H1 (cell line): Measurements from ENCODE around the gene STX8. TPM values are rescaled to one million over a fixed set of nuclear protein-coding genes. Genes with fewer than 3 reads are reported as not detected.

Experiments used
- CTCF ChIA-PET: fragments of 300-600 bp; sonication (Branson Sonifier 250); formaldehyde crosslinking; loops from one replicate; lab custom pipeline; 2021; ENCODE audit not compliant: partially characterized antibody; lab: Charles Lee
- POLR2A ChIA-PET: fragments of 300-600 bp; sonication (Branson Sonifier 250); formaldehyde crosslinking; loops from one replicate; lab custom pipeline; 2021; ENCODE audit warnings: inconsistent platforms; ENCODE audit not compliant: partially characterized antibody; lab: Charles Lee
- DNase-seq, 2 experiments: peaks; one replicate each; pipeline versions ENCODE4 v3.0.0 to v3.0.0-alpha.2; 2010 to 2022; ENCODE audit warnings: low spot score in 2 of 2, low read depth in 1 of 2, mixed read lengths in 1 of 2
- FAIRE-seq: peaks from 2 replicates; lab custom pipeline; 2011; peaks lifted over from hg19 to GRCh38; lab: Jason Lieb, UNC
- H2AFZ ChIP-seq: 2 replicates; pipeline ENCODE4 v1.8.1; 2012; ENCODE audit warnings: low read length, inconsistent platforms
- H2AK5ac ChIP-seq: 2 replicates; pipeline ENCODE4 v1.6.1; 2013; ENCODE audit warnings: low read depth, low read length
- H2BK120ac ChIP-seq: replicated peaks from 2 replicates; pipeline ENCODE3; 2013; ENCODE audit warnings: low read depth, low read length, inconsistent platforms
- H2BK12ac ChIP-seq: 2 replicates; pipeline ENCODE4 v1.6.1; 2013; ENCODE audit warnings: low read depth, low read length
- H2BK15ac ChIP-seq: 2 replicates; pipeline ENCODE4 v1.6.1; 2013; ENCODE audit warnings: low read length
- H2BK20ac ChIP-seq: 2 replicates; pipeline ENCODE4 v1.6.1; 2013; ENCODE audit warnings: low read length
- H2BK5ac ChIP-seq: 2 replicates; pipeline ENCODE4 v1.6.1; 2013; ENCODE audit warnings: low read depth, low read length
- H3K14ac ChIP-seq: 2 replicates; pipeline ENCODE4 v1.6.1; 2013; ENCODE audit warnings: inconsistent platforms; ENCODE audit not compliant: insufficient read length
- H3K18ac ChIP-seq: 2 replicates; pipeline ENCODE4 v1.6.1; 2013; ENCODE audit warnings: low read length; ENCODE audit errors: extremely low read depth
- H3K23ac ChIP-seq: 2 replicates; pipeline ENCODE4 v1.6.1; 2013; ENCODE audit warnings: inconsistent platforms; ENCODE audit not compliant: insufficient read length
- H3K23me2 ChIP-seq: 2 replicates; pipeline ENCODE4 v1.6.1; 2013; ENCODE audit warnings: low read depth, low read length
- H3K27ac ChIP-seq: 2 replicates; pipeline ENCODE4 v1.6.1; 2011; ENCODE audit warnings: low read depth, low read length, inconsistent platforms
- H3K27me3 ChIP-seq, 4 experiments: replicated peaks in 1 of 4; 1 replicate in 1 of 4; 2 replicates in 3 of 4; pipeline versions ENCODE4 v1.6.1 to v1.8.1; 2011 to 2013; ENCODE audit warnings: low read length in 3 of 4, mild to moderate bottlenecking in 3 of 4, inconsistent platforms in 2 of 4, mixed read lengths in 2 of 4, moderate library complexity in 1 of 4; ENCODE audit not compliant: control insufficient read depth in 3 of 4, insufficient read depth in 3 of 4; ENCODE audit errors: extremely low read depth in 1 of 4
- H3K36me3 ChIP-seq, 4 experiments: 2 replicates each; pipeline versions ENCODE4 v1.6.1 to v1.8.1; 2011 to 2013; ENCODE audit warnings: mild to moderate bottlenecking in 4 of 4, low read length in 3 of 4, moderate library complexity in 2 of 4, control low read depth in 1 of 4, inconsistent platforms in 1 of 4; ENCODE audit not compliant: insufficient read depth in 4 of 4, control insufficient read depth in 2 of 4
- H3K4ac ChIP-seq: replicated peaks from 2 replicates; pipeline ENCODE3; 2013; ENCODE audit warnings: low read length, low read depth, mixed read lengths, inconsistent platforms; ENCODE audit not compliant: insufficient read length
- H3K4me1 ChIP-seq, 4 experiments: replicated peaks in 1 of 4; 1 replicate in 1 of 4; 2 replicates in 3 of 4; pipeline versions ENCODE4 v1.6.1 to v1.8.1; 2011 to 2013; ENCODE audit warnings: low read length in 3 of 4, inconsistent platforms in 2 of 4, mixed read lengths in 1 of 4; ENCODE audit not compliant: insufficient read depth in 4 of 4, control insufficient read depth in 3 of 4
- H3K4me2 ChIP-seq, 2 experiments: 2 replicates each; pipeline versions ENCODE4 v1.6.1 to v1.8.1; 2011 to 2013; ENCODE audit warnings: low read depth in 2 of 2, low read length in 2 of 2, control low read depth in 1 of 2, inconsistent platforms in 1 of 2, mild to moderate bottlenecking in 1 of 2; ENCODE audit not compliant: insufficient read depth in 1 of 2
- H3K4me3 ChIP-seq, 4 experiments: fragments of 200-600, 300-600 bp in 1 of 4; sonication (generic), shearing (Covaris generic), sonication (Bioruptor Twin) in 1 of 4; 2 replicates each; pipeline versions ENCODE4 v1.5.1 to v1.8.1; 2011 to 2016; ENCODE audit warnings: low read length in 4 of 4, low read depth in 3 of 4, control low read depth in 2 of 4, inconsistent platforms in 2 of 4, mild to moderate bottlenecking in 2 of 4, mixed read lengths in 1 of 4, moderate library complexity in 1 of 4; ENCODE audit not compliant: insufficient read depth in 2 of 4; ENCODE audit errors: extremely low read depth in 1 of 4
- H3K56ac ChIP-seq: replicated peaks from 2 replicates; pipeline ENCODE3; 2013; ENCODE audit warnings: low read depth, mild to moderate bottlenecking, mixed read lengths, low read length, inconsistent platforms; ENCODE audit not compliant: insufficient read length
- H3K79me1 ChIP-seq: 2 replicates; pipeline ENCODE4 v1.6.1; 2013; ENCODE audit warnings: low read depth, low read length, control low read depth
- H3K79me2 ChIP-seq, 2 experiments: 2 replicates each; pipeline versions ENCODE4 v1.6.1 to v1.8.1; 2012 to 2013; ENCODE audit warnings: low read length in 2 of 2, mild to moderate bottlenecking in 2 of 2, inconsistent platforms in 1 of 2; ENCODE audit not compliant: insufficient read depth in 2 of 2, control insufficient read depth in 1 of 2
- H3K9ac ChIP-seq, 4 experiments: replicated peaks in 1 of 4; 1 replicate in 1 of 4; 2 replicates in 3 of 4; pipeline versions ENCODE4 v1.6.1 to v1.8.1; 2011 to 2013; ENCODE audit warnings: low read depth in 3 of 4, low read length in 3 of 4, control low read depth in 2 of 4, mild to moderate bottlenecking in 2 of 4, moderate library complexity in 2 of 4, inconsistent platforms in 1 of 4; ENCODE audit errors: extremely low read depth in 1 of 4
- H3K9me3 ChIP-seq, 2 experiments: 2 replicates each; pipeline versions ENCODE4 v1.6.1 to v1.8.1; 2012 to 2013; ENCODE audit warnings: mild to moderate bottlenecking in 2 of 2, moderate library complexity in 2 of 2, control low read depth in 1 of 2, inconsistent platforms in 1 of 2, low read depth in 1 of 2, low read length in 1 of 2, mixed read lengths in 1 of 2; ENCODE audit not compliant: insufficient read depth in 2 of 2
- H4K20me1 ChIP-seq, 2 experiments: replicated peaks in 1 of 2; 2 replicates each; pipeline versions ENCODE3 to v1.8.1; 2011 to 2013; ENCODE audit warnings: inconsistent platforms in 2 of 2, low read length in 2 of 2, mild to moderate bottlenecking in 1 of 2; ENCODE audit not compliant: insufficient read depth in 2 of 2, control insufficient read depth in 1 of 2
- H4K5ac ChIP-seq: 2 replicates; pipeline ENCODE4 v1.6.1; 2013; ENCODE audit warnings: low read length, low read depth, mixed read lengths, inconsistent platforms; ENCODE audit not compliant: insufficient read length
- H4K8ac ChIP-seq: 2 replicates; pipeline ENCODE4 v1.8.0; 2013; ENCODE audit warnings: mild to moderate bottlenecking, moderate library complexity, low read length, inconsistent platforms; ENCODE audit not compliant: insufficient read depth; ENCODE audit errors: extremely low read depth
- H4K91ac ChIP-seq: replicated peaks from 2 replicates; pipeline ENCODE3; 2013; ENCODE audit warnings: low read length, mixed read lengths, inconsistent platforms; ENCODE audit not compliant: insufficient read length
- BCL11A ChIP-seq, 2 experiments: IDR thresholded peaks; one replicate each; pipeline ENCODE4 v1.6.1; 2011; ENCODE audit warnings: low read depth in 2 of 2, low read length in 2 of 2, mild to moderate bottlenecking in 2 of 2
- CBX8 ChIP-seq: fragments of 300-800, 300-1000 bp; sonication (generic); IDR thresholded peaks from 2 replicates; pipeline ENCODE4 v1.7.1; 2016; ENCODE audit warnings: low read depth, low read length, borderline replicate concordance
- CEBPB ChIP-seq: IDR thresholded peaks from 2 replicates; pipeline ENCODE4 v1.6.1; 2012; ENCODE audit warnings: low read depth, low read length
- GABPA ChIP-seq: IDR thresholded peaks from 2 replicates; pipeline ENCODE4 v1.6.1; 2011; ENCODE audit warnings: mild to moderate bottlenecking, low read length, moderate library complexity, borderline replicate concordance; ENCODE audit not compliant: insufficient read depth
- GTF2F1 ChIP-seq: IDR thresholded peaks from 2 replicates; pipeline ENCODE4 v1.6.1; 2012; ENCODE audit warnings: low read depth, low read length, improper control_type of control experiment, borderline replicate concordance
- NRF1 ChIP-seq: IDR thresholded peaks from 2 replicates; pipeline ENCODE4 v1.6.1; 2011; ENCODE audit warnings: mild to moderate bottlenecking, low read depth, low read length, improper control_type of control experiment
- SIX5 ChIP-seq: IDR thresholded peaks from 2 replicates; pipeline ENCODE4 v1.6.1; 2011; ENCODE audit warnings: mild to moderate bottlenecking, low read depth, low read length
- SP2 ChIP-seq: IDR thresholded peaks from 2 replicates; pipeline ENCODE4 v1.6.1; 2012; ENCODE audit warnings: mild to moderate bottlenecking, low read length, inconsistent platforms
- SUZ12 ChIP-seq: fragments of 200-600 bp; sonication (generic); IDR thresholded peaks from 2 replicates; pipeline ENCODE4 v1.6.1; 2012; ENCODE audit warnings: mild to moderate bottlenecking, inconsistent platforms, low read length, moderate library complexity, mixed read lengths
- TEAD4 ChIP-seq: IDR thresholded peaks from 2 replicates; pipeline ENCODE4 v1.6.1; 2012; ENCODE audit warnings: low read depth, low read length, inconsistent platforms, mixed read lengths
- YY1 ChIP-seq: IDR thresholded peaks from 2 replicates; pipeline ENCODE4 v1.6.1; 2011; ENCODE audit warnings: low read depth, mild to moderate bottlenecking, low read length
- ZNF274 ChIP-seq: IDR thresholded peaks from 2 replicates; pipeline ENCODE4 v1.7.0; 2012; ENCODE audit warnings: low read length, borderline replicate concordance; ENCODE audit errors: extremely low read depth
- WGBS, 2 experiments: shearing (Covaris generic) in 1 of 2; methylation state at CpG; one replicate each; pipeline versions ENCODE4 v1.1.6 to v1.1.7; 2013 to 2015; ENCODE audit warnings: low lambda C conversion rate in 2 of 2, mixed read lengths in 2 of 2, inconsistent platforms in 1 of 2, low coverage in 1 of 2, missing lambda C conversion rate in 1 of 2; ENCODE audit not compliant: insufficient replicate concordance in 2 of 2, insufficient coverage in 1 of 2, insufficient read length in 1 of 2; ENCODE audit errors: extremely low coverage in 1 of 2, missing lambda C conversion rate in 1 of 2; 5-methylcytosine and 5-hydroxymethylcytosine counted together
- polyA plus RNA-seq, 7 experiments: library from polyadenylated mRNA; depleted of rRNA in 3 of 7; stranded (reverse) in 5 of 7; unstranded in 2 of 7; fragments of >200 nt in 5 of 7; fragments of 200-250 nt in 2 of 7; gene quantifications; 1 replicate in 5 of 7; 2 replicates in 1 of 7; 4 replicates in 1 of 7; pipeline versions ENCODE4 v1.2.1 to v1.2.3, GENCODE V29; 2011 to 2013; ENCODE audit warnings: missing spikeins in 2 of 7, mixed read lengths in 2 of 7
- total RNA-seq: library from RNA; stranded (reverse); fragmentation: NEBNext Ultra II Directional; extraction: Animal tissue kit (Norgen Biotek cat#: 25700); gene quantifications from 2 replicates; pipeline ENCODE4 v1.2.1, GENCODE V29; 2021

Gene STX8
- total and polyA plus RNA-seq, 2 of the 8 experiments (the other 6 are each of a cell fraction or from before 2014, with no cell fraction given): 22.8 to 42.5 TPM

GRCh38 chr17:9238340-9239245 is 337.0 kb downstream of the STX8 start:
- no peak overlapping the region for H3K14ac ChIP-seq
- H3K56ac ChIP-seq: no peak overlapping the region
- peaks cover 0 to 14% (median 9%) of the 10 kb centered on the region in 4 experiments; a peak in 6 of 7 replicates for H3K27me3 ChIP-seq
- peak overlapping the region in 1 of 2 experiments; percentile 83; a peak in 2 of 4 replicates for H3K4me2 ChIP-seq
- no peak overlapping the region for H2BK120ac ChIP-seq
- no peak overlapping the region for H3K4me3 ChIP-seq
- H3K9ac ChIP-seq: no peak overlapping the region
- H3K79me2 ChIP-seq: no peaks in the 10 kb centered on the region
- H2BK12ac ChIP-seq: peak overlapping the region; percentile 94; the same call in 1 of the 2 replicates
- H2BK20ac ChIP-seq: no peak overlapping the region
- no peaks in the 10 kb centered on the region for H3K36me3 ChIP-seq
- no peak overlapping the region for H3K23ac ChIP-seq
- no peaks in the 10 kb centered on the region for H3K79me1 ChIP-seq
- no peak for FAIRE-seq
- no peak overlapping the region; the same call in 1 of the 2 replicates for H3K18ac ChIP-seq
- 0 out of 2 replicates have a peak overlapping the region, but pooled peaks have one; percentile 0 for H4K8ac ChIP-seq
- H2BK15ac ChIP-seq: no peak overlapping the region
- peaks cover 11% of the 10 kb centered on the region for H3K23me2 ChIP-seq
- H3K27ac ChIP-seq: no peak overlapping the region
- H2BK5ac ChIP-seq: no peak overlapping the region
- no peak overlapping the region for H4K5ac ChIP-seq
- CTCF ChIA-PET: no interaction called here
- POLR2A ChIA-PET: no interaction called here
- peaks cover 3 to 26% (median 18%) of the 10 kb centered on the region in 4 experiments for H3K4me1 ChIP-seq
- DNase-seq: no peak
- H3K9me3 ChIP-seq: no peaks in the 10 kb centered on the region
- H3K4ac ChIP-seq: no peak overlapping the region
- no peaks in the 10 kb centered on the region for H4K20me1 ChIP-seq
- no peak overlapping the region for H2AFZ ChIP-seq
- no peak overlapping the region for H4K91ac ChIP-seq
- peak overlapping the region; percentile 3; the same call in 1 of the 2 replicates for H2AK5ac ChIP-seq
- 86% methylated on average over 12 of the region's 12 CpGs; no CpG with 5 or more reads in 1 of the 2 experiments for WGBS, 2 experiments
- no peak for TF ChIP-seq YY1
- no peak for TF ChIP-seq SIX5
- TF ChIP-seq SUZ12: no peak
- TF ChIP-seq SP2: no peak
- TF ChIP-seq CBX8: no peak
- no peak for TF ChIP-seq GTF2F1
- no peak for TF ChIP-seq GABPA
- no peak for TF ChIP-seq ZNF274
- no peak for TF ChIP-seq NRF1
- no peak for TF ChIP-seq BCL11A (IDR thresholded peaks at IDR 0.05; ENCODE audit: low read depth in 2 of 2, low read length in 2 of 2)
- no peak for TF ChIP-seq CEBPB
- no peak for TF ChIP-seq TEAD4
